ENCODE measurements around the gene HNRNPU. TPM values are rescaled to one million over a fixed set of nuclear protein-coding genes. Genes with fewer than 3 reads are reported as not detected.
A peak's percentile ranks its signal among the peaks of the same experiment; 100 is the strongest.

The HNRNPU gene
- total and polyA plus RNA-seq, 2 of the 13 experiments (the other 11 are each of a cell fraction or from before 2014, with no cell fraction given) = 101 to 508 TPM

- TF ChIP-seq ZNF614 (CRISPR knock-in tag; IDR thresholded peaks at IDR 0.05; ENCODE audit: borderline replicate concordance) (peak; percentile 74; the same call in 1 of the 2 replicates), NFRKB (IDR thresholded peaks at IDR 0.05) (no peak), NFIB (CRISPR knock-in tag; IDR thresholded peaks at IDR 0.05; ENCODE audit: borderline replicate concordance) (no peak), POLR2A (IDR thresholded peaks at IDR 0.05; ENCODE audit: insufficient read depth in 1 of 2, low read depth in 2 of 2, low read length in 2 of 2) (peak; percentile 91 to 97), ZNF317 (CRISPR knock-in tag; IDR thresholded peaks at IDR 0.05) (peak; percentile 47), ZBTB20 (CRISPR knock-in tag; IDR thresholded peaks at IDR 0.05; ENCODE audit: borderline replicate concordance, low read depth) (no peak; the same call in 1 of the 2 replicates), ZSCAN9 (CRISPR knock-in tag; IDR thresholded peaks at IDR 0.05; ENCODE audit: borderline replicate concordance) (0 out of 2 replicates have a peak, but pooled peaks have one; percentile 21), GMEB2 (CRISPR knock-in tag; IDR thresholded peaks at IDR 0.05; ENCODE audit: low read depth) (peak; percentile 97), RXRA (CRISPR knock-in tag; IDR thresholded peaks at IDR 0.05) (no peak), ZBTB38 (CRISPR knock-in tag; IDR thresholded peaks at IDR 0.05) (peak; percentile 47; the same call in 1 of the 2 replicates), POGZ (CRISPR knock-in tag; IDR thresholded peaks at IDR 0.05) (peak; percentile 70; the same call in 1 of the 2 replicates), GABPB1 (CRISPR knock-in tag; IDR thresholded peaks at IDR 0.05) (peak; percentile 87), ZNF816 (CRISPR knock-in tag; IDR thresholded peaks at IDR 0.05; ENCODE audit: borderline replicate concordance) (0 out of 2 replicates have a peak, but pooled peaks have one; percentile 88), SP2 (CRISPR knock-in tag; IDR thresholded peaks at IDR 0.05) (no peak; the same call in 1 of the 2 replicates), ZSCAN22 (CRISPR knock-in tag; IDR thresholded peaks at IDR 0.05) (no peak), TBX2 (CRISPR knock-in tag; IDR thresholded peaks at IDR 0.05; ENCODE audit: borderline replicate concordance) (peak; percentile 76), KLF11 (CRISPR knock-in tag; IDR thresholded peaks at IDR 0.05) (peak; percentile 91), MLLT10 (CRISPR knock-in tag; IDR thresholded peaks at IDR 0.05) (peak; percentile 47), MYPOP (CRISPR knock-in tag; IDR thresholded peaks at IDR 0.05) (peak; percentile 91), GTF2F1 (IDR thresholded peaks at IDR 0.05; ENCODE audit: low read length) (peak; percentile 69; the same call in 1 of the 2 replicates), HIVEP1 (CRISPR knock-in tag; IDR thresholded peaks at IDR 0.05) (peak; percentile 63; the same call in 1 of the 2 replicates), RARG (CRISPR knock-in tag; IDR thresholded peaks at IDR 0.05; ENCODE audit: low read depth) (no peak), XRCC5 (optimal IDR thresholded peaks at IDR 0.05; ENCODE audit: low read length) (no peak), DMTF1 (CRISPR knock-in tag; IDR thresholded peaks at IDR 0.05) (no peak), RCOR2 (CRISPR knock-in tag; IDR thresholded peaks at IDR 0.05) (0 out of 2 replicates have a peak, but pooled peaks have one; percentile 47), NFIC (IDR thresholded peaks at IDR 0.05; ENCODE audit: low read length) (0 out of 2 replicates have a peak, but pooled peaks have one; percentile 55), MEF2D (CRISPR knock-in tag; IDR thresholded peaks at IDR 0.05) (peak; percentile 19; the same call in 1 of the 2 replicates), ZNF354B (CRISPR knock-in tag; IDR thresholded peaks at IDR 0.05) (peak; percentile 21; the same call in 1 of the 2 replicates)
Measured at GRCh38 chr1:244864253-244865027, at the start of gene HNRNPU (continued).

All from HepG2 (cell line).